ENCODE results near the gene RBM20.

Gene RBM20

GRCh38 chr10:110744782-110745181 is 100.6 kb downstream of the RBM20 start:
- DNase-seq (ENCODE audit: low read depth) = no peak
- no peak for TF ChIP-seq CTCF (conservative IDR thresholded peaks at IDR 0.05; ENCODE audit: low read depth, low read length)
- no peak overlapping the region for H3K4me3 ChIP-seq (ENCODE audit: low read length)

- TF ChIP-seq CTCF (conservative IDR thresholded peaks at IDR 0.05; ENCODE audit: low read depth, low read length) = peak; percentile 76
- no peak for DNase-seq (ENCODE audit: low read depth)
- no peak overlapping the region for H3K4me3 ChIP-seq (ENCODE audit: low read length)
Observed at GRCh38 chr10:110746254-110746826, 102.2 kb downstream of the RBM20 start.

- no peak for TF ChIP-seq CTCF (conservative IDR thresholded peaks at IDR 0.05; ENCODE audit: low read depth, low read length)
- H3K4me3 ChIP-seq (ENCODE audit: low read length) = no peak overlapping the region
- no peak for DNase-seq (ENCODE audit: low read depth)
Observed at GRCh38 chr10:110746969-110747608, 103.0 kb downstream of the RBM20 start.

DNA sequence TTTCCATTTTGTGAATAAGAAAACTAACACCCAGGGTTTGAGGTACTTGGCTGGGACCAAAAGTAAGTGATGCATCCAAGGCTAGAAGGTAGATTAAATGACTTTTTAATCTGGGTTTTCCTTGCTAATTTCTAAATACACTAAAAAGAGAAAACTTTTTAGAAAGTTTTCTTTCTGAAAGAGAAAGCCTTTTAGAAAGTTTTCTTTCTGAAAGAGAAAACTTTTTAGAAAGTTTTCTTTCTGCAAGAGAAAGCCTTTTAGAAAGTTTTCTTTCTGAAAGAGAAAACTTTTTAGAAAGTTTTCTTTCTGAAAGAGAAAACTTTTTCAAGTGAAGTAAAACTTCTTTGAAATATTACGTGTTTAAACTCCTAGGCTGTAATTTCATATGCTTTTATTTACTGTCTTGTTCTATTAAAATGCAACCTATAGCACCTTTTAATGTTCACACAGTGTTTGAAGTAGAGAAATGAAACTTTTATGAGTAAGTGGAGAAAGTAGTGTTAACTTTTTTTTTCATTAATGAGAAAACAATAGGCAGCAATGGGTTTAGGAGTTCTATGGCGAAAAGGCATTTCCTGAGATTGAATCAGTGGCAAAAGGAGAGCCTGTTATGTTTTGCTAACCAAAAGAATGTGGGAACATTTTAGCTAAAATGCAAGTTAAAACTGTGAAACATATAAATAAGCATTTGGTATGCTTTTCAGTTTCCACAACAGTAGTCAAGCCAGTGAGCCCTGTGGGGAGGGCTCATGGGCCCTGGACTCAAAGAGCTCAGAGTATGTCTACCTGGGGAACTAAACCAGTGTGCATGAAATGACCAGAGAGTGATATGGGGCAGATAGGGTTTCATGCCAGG is 103.7 kb downstream of the RBM20 start:
- no peak for DNase-seq (ENCODE audit: low read depth)
- no peak overlapping the region for H3K4me3 ChIP-seq (ENCODE audit: low read length)
- TF ChIP-seq CTCF (conservative IDR thresholded peaks at IDR 0.05; ENCODE audit: low read depth, low read length) = no peak

GRCh38 chr10:110748970-110749369 is 104.8 kb downstream of the RBM20 start:
- H3K4me3 ChIP-seq (ENCODE audit: low read length) = no peak overlapping the region
- DNase-seq (ENCODE audit: low read depth) = no peak
- TF ChIP-seq CTCF (conservative IDR thresholded peaks at IDR 0.05; ENCODE audit: low read depth, low read length) = no peak

DNA sequence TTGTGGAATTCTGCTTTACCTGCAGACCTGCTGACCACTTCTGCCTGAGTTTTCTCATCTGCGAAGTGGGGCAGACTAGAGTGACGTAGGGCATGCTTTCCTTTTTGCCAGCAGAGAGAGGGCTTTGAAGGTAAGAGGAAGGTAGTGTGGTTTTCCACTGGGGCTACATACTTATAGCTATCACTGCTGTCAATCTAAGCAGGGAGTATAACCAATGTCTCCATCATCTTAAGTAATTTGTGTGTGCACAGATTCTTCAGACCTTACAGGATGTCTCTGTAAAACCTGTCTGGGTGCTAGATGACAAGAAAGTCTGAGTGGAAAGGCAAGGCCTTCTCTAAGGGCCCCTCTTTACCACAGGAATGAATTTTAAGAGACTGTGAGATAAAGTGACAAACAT is 106.8 kb downstream of the RBM20 start:
- no peak overlapping the region for H3K4me3 ChIP-seq (ENCODE audit: low read length)
- no peak for TF ChIP-seq CTCF (conservative IDR thresholded peaks at IDR 0.05; ENCODE audit: low read depth, low read length)
- no peak for DNase-seq (ENCODE audit: low read depth)

Measured in retinal pigment epithelial cell (primary cell).